Activated CD4-positive, alpha-beta T cell treated with anti-CD3 and anti-CD28 coated beads, Interleukin-2, amount 10 ng/mL, durations not matched to agents 7 days and 5 days (primary cell): Measurements from ENCODE around the gene RBP3. TPM values are rescaled to one million over a fixed set of nuclear protein-coding genes. Genes with fewer than 3 reads are reported as not detected.

Source experiments
- CTCF ChIA-PET: fragments of 350-600 bp; sonication (Branson Sonifier 250); formaldehyde crosslinking; loops from one replicate; lab custom pipeline; 2021; ENCODE audit warnings: antibody characterized with exemption; lab: Charles Lee
- POLR2A ChIA-PET: fragments of 350-600 bp; sonication (Branson Sonifier 250); formaldehyde crosslinking; loops from one replicate; lab custom pipeline; 2021; ENCODE audit warnings: antibody characterized with exemption; lab: Charles Lee
- DNase-seq: peaks from one replicate; pipeline ENCODE4 v3.0.0-alpha.2; 2020
- H3K27ac Mint-ChIP-seq: one replicate; pipeline ENCODE4 v1.8.0; 2021; ENCODE audit warnings: mild to moderate bottlenecking, moderate library complexity, mixed read lengths
- H3K27me3 Mint-ChIP-seq: one replicate; pipeline ENCODE4 v1.8.0; 2021; ENCODE audit warnings: mixed read lengths
- H3K36me3 Mint-ChIP-seq: one replicate; pipeline ENCODE4 v1.8.0; 2021; ENCODE audit warnings: low read depth, mixed read lengths
- H3K4me1 Mint-ChIP-seq: one replicate; pipeline ENCODE4 v1.8.0; 2021; ENCODE audit warnings: mixed read lengths
- H3K4me3 Mint-ChIP-seq: one replicate; pipeline ENCODE4 v1.8.0; 2021; ENCODE audit warnings: mild to moderate bottlenecking, moderate library complexity, mixed read lengths
- H3K9me3 Mint-ChIP-seq: one replicate; pipeline ENCODE4 v1.8.0; 2021; ENCODE audit warnings: mixed read lengths
- total RNA-seq, 2 experiments: library from RNA; stranded (reverse); gene quantifications; one replicate each; pipeline ENCODE4 v1.2.3, GENCODE V29; 2021

The RBP3 gene
- total RNA-seq, 2 experiments from 2014 or later = not detected

DNA sequence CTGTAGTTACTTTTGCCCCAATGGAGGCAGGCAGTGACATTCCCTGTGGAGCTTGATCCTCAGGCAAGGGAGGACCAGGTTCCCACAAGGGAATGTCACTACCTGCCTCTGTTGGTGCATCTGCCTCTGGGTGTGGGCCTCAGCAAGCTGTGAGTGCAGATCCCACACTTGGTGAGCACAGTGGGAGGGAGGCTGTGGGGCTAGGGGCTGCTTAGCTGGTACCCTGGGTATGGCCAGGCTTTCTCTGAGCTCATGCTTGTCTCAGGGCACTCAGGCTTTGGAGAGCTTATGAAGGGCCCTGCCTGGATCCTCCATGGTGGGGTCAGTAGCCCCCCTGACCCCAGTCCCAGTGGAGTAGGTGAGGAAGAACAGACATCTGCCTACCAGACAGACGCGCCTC, 52.1 kb downstream of the RBP3 start:
- CTCF ChIA-PET = interaction anchor here (1.0 kb wide), 1 partner anchor 89 kb away, joined by 4 read pairs; no protein-coding TSS in a partner anchor
- H3K27ac Mint-ChIP-seq = no peak overlapping the region

DNA sequence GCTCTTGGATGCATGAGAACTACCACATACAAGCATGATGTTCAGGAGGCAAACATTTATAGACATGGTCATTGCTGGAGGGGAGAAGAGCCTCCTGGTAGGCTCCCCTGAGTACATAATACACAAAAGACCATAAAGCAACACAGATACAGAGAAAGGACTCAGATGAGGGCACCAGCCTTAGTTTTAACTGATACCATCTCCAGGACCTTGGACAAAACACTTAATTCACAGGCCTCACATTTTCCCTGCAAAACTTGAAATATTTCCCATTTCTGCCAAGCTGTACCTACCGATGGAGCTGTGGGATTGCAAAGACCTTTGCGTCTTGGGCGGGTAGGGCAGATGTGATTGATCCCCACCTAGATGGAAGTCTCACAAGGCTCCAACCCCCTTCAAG, 52.6 kb downstream of the RBP3 start:
- DNase-seq = no peak
- ChIA-PET POLR2A (no interaction called here), CTCF (interaction anchor here (1.0 kb wide), 1 partner anchor 89 kb away, joined by 4 read pairs; no protein-coding TSS in a partner anchor)
- no peaks in the 10 kb centered on the region for H3K9me3 Mint-ChIP-seq
- no peak overlapping the region for H3K4me3 Mint-ChIP-seq
- H3K36me3 Mint-ChIP-seq = no peaks in the 10 kb centered on the region
- peaks cover 3% of the 10 kb centered on the region for H3K4me1 Mint-ChIP-seq
- H3K27ac Mint-ChIP-seq = no peak overlapping the region
- peaks cover 18% of the 10 kb centered on the region for H3K27me3 Mint-ChIP-seq

More for the DNA sequence above, 52.1 kb downstream of the RBP3 start:
- H3K36me3 Mint-ChIP-seq = no peaks in the 10 kb centered on the region
- H3K4me3 Mint-ChIP-seq = no peak overlapping the region
- H3K4me1 Mint-ChIP-seq = peaks cover 3% of the 10 kb centered on the region
- POLR2A ChIA-PET = no interaction called here
- no peaks in the 10 kb centered on the region for H3K9me3 Mint-ChIP-seq
- peaks cover 20% of the 10 kb centered on the region for H3K27me3 Mint-ChIP-seq
- no peak for DNase-seq

DNA sequence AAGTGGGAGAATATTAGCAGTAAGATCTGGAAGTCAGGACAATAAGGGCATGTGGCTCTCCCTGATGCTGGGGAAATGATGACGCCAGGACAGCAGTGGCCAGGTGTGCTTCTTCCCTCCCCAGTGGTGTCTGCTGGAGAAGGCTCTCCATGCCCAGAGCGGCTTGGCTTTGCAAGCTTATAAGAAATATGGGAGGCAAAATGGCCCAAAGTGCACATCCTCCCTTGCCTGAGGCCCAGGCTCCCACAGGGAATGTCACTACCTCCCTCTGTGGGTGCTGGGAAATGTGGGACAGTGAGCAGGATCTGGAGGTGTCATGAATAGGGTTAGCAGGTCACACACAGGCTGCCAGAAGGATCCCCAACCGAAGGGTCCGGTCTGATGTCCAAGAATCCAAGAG, 53.0 kb downstream of the RBP3 start:
- Mint-ChIP-seq H3K27me3 (peaks cover 17% of the 10 kb centered on the region), H3K9me3 (no peaks in the 10 kb centered on the region), H3K36me3 (no peaks in the 10 kb centered on the region), H3K27ac (no peak overlapping the region), H3K4me1 (peaks cover 3% of the 10 kb centered on the region), H3K4me3 (no peak overlapping the region)
- ChIA-PET CTCF (no interaction called here), POLR2A (no interaction called here)
- no peak for DNase-seq

DNA sequence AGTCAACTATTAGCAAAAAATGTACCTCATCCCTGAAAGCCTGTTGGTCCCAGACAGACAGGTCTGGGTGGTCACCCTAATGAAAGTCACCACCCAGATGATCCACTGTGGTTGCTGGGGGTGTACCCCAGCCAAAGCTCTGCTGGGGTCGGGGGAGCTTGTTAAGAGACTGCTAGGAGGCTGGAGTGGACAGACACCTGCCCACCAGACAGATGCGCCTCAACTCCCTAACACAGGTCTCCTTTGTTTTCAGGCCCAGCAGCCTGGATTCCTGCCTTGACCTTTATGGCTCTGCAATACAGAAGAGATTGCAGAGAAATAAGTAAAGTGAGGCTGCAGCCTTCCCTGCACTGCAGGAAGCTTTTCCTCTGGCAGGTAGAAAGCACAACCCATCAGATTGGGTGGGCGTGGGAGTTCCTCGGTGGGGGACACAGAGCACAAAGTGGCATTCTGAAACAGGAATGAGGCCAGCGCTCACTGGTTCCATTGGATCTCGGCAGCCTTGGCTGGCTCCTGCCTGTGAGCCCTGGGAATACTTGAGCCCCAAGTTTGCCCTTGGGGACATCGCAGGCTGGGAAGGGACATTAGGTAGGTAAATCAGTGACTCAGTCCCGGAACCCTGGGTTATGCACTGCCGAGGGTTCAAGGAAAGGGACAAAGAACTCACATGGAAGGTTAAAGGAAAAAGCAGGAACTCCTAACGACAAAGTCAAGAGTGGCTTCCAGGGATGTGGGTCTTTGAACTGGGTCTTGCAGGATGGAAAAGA, 53.9 kb downstream of the RBP3 start:
- no peak overlapping the region for H3K27ac Mint-ChIP-seq
- H3K4me3 Mint-ChIP-seq = no peak overlapping the region

DNA sequence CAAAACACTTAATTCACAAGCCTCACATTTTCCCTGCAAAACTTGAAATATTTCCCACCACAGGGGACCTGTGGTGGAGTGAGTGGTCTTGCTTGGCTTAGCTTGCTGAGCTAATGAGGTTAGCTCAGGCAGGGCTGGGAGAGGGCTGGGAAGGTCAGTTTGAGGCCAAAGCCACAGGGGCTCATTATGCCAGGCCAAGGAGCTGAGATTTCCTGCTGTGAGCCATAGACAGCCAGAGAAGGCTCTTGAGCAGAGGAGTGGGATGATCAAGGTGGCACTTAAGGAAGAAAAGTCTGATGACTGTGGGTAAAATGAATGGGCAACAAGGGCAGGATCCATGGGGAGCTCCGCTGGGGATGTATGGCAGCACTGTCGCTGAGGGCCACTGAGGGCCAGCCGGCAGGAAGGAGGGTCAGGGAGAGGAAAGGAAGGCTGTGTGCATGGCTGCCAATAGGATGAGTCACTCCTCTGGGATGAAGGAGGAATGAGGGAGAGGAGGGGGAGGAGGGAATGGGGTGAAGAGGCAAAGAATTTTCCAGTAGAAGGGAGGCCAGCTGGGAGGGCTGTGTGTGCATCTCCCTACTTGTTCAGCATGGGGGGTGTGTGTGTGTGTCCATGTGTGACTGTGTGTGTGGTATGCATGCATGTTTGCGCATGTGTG, 54.6 kb downstream of the RBP3 start:
- no peak for DNase-seq
- H3K4me3 Mint-ChIP-seq = no peak overlapping the region
- ChIA-PET POLR2A (no interaction called here), CTCF (no interaction called here)
- H3K9me3 Mint-ChIP-seq = no peaks in the 10 kb centered on the region
- peaks cover 8% of the 10 kb centered on the region for H3K27me3 Mint-ChIP-seq
- no peak overlapping the region for H3K27ac Mint-ChIP-seq
- H3K4me1 Mint-ChIP-seq = no peaks in the 10 kb centered on the region
- H3K36me3 Mint-ChIP-seq = no peaks in the 10 kb centered on the region

More for the DNA sequence above, 53.9 kb downstream of the RBP3 start:
- DNase-seq = no peak
- ChIA-PET CTCF (no interaction called here), POLR2A (no interaction called here)
- H3K27me3 Mint-ChIP-seq = peaks cover 9% of the 10 kb centered on the region
- no peaks in the 10 kb centered on the region for H3K4me1 Mint-ChIP-seq
- no peaks in the 10 kb centered on the region for H3K36me3 Mint-ChIP-seq
- no peaks in the 10 kb centered on the region for H3K9me3 Mint-ChIP-seq

DNA sequence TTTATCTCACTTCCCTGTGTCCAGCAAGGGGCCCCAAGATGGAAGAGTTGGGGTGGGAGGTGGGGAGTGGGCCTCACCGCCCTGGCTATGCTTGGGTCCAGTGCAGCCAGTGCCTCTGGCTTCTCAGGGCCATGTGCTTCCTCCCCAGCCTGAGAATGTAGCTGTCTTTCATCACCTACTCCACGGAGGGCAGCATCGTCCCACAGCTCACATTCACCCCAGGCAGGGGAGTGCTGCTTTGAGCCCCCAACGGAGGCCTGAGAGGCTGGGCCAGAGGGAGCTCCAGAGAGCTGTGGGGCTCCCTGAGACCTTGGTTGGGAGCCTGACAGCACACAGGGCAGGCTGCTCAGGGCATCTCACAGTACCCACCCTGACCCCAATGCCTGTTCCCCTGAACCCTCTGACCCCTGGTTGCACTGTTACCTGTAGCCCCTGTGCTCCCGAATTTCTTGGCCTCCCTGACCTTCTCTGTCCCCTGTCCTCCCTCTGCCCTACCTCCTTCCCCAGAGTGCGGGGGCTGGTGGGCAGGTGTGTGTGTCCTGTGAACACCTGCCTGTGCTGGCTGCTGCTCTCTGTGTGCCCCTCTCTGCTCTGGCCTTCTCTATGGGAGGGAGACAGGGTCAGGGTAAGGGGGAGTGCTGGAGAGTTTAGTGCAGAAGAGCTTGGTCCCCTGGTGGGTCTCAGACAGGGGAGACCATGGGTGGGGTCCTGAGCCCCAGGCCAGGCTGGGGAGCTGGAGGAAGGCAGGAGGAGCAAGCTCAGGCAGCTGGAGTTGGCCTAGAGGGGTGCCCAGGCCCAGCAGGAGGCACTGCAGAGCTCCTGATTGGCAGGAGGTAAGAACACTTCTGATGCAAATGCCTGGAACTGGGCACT, 55.5 kb downstream of the RBP3 start:
- no peaks in the 10 kb centered on the region for H3K9me3 Mint-ChIP-seq
- H3K27me3 Mint-ChIP-seq = peaks cover 3% of the 10 kb centered on the region
- no peak overlapping the region for H3K27ac Mint-ChIP-seq
- no peaks in the 10 kb centered on the region for H3K4me1 Mint-ChIP-seq
- no peak for DNase-seq
- H3K4me3 Mint-ChIP-seq = no peak overlapping the region
- POLR2A ChIA-PET = no interaction called here
- CTCF ChIA-PET = no interaction called here
- H3K36me3 Mint-ChIP-seq = no peaks in the 10 kb centered on the region

DNA sequence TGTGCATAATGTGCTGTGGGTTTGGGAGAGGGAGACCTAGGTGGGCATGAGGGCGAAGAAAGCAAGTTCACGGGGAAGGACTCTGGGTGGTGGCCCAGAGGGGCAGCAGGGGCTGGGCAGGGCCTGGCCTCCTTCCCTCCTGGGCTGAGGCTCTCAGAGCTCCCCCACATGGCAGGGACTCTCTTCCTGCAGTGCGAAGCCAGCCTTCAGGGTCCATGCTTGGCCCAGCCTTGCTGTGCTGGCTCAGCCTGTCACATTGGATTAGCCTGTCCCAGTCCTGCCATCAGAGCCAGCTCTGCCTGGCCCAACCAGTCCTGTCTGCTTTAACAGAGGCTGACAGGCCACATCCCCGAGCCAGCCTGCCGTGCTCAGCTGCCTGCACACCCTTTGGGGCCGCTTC, 56.3 kb downstream of the RBP3 start:
- H3K4me1 Mint-ChIP-seq = no peaks in the 10 kb centered on the region
- CTCF ChIA-PET = interaction anchor here (1.5 kb wide), 1 partner anchor 34 kb away, joined by 3 read pairs; no protein-coding TSS in a partner anchor
- H3K9me3 Mint-ChIP-seq = no peaks in the 10 kb centered on the region
- H3K4me3 Mint-ChIP-seq = no peak overlapping the region
- H3K27ac Mint-ChIP-seq = no peak overlapping the region
- no peaks in the 10 kb centered on the region for H3K36me3 Mint-ChIP-seq
- no peaks in the 10 kb centered on the region for H3K27me3 Mint-ChIP-seq
- POLR2A ChIA-PET = no interaction called here
- DNase-seq = no peak

DNA sequence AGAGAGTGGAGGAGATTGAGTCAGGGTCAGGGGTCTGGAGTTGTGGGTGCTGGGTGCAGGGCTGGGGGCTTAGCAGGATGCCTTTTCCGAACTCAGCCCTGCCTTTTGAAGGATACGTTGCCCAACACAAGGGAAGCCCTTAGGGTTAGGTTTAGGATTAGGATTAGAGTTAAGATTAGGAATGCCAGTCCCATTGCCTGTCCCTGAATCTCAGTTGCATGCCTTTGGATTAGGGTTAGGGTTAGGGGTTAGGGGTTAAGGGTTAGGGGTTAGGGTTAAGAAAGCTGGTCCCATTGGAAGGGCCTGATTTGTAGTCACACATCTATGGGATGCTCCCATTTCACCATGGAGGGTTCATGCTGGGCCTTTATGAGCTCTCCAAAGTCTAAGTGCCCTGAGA, 56.8 kb downstream of the RBP3 start:
- no peak for DNase-seq
- POLR2A ChIA-PET = no interaction called here
- H3K9me3 Mint-ChIP-seq = no peaks in the 10 kb centered on the region
- H3K36me3 Mint-ChIP-seq = no peaks in the 10 kb centered on the region
- H3K27ac Mint-ChIP-seq = no peak overlapping the region
- no peaks in the 10 kb centered on the region for H3K4me1 Mint-ChIP-seq
- CTCF ChIA-PET = interaction anchor here (1.5 kb wide), 1 partner anchor 33 kb away, joined by 3 read pairs; no protein-coding TSS in a partner anchor
- no peak overlapping the region for H3K4me3 Mint-ChIP-seq
- no peaks in the 10 kb centered on the region for H3K27me3 Mint-ChIP-seq

DNA sequence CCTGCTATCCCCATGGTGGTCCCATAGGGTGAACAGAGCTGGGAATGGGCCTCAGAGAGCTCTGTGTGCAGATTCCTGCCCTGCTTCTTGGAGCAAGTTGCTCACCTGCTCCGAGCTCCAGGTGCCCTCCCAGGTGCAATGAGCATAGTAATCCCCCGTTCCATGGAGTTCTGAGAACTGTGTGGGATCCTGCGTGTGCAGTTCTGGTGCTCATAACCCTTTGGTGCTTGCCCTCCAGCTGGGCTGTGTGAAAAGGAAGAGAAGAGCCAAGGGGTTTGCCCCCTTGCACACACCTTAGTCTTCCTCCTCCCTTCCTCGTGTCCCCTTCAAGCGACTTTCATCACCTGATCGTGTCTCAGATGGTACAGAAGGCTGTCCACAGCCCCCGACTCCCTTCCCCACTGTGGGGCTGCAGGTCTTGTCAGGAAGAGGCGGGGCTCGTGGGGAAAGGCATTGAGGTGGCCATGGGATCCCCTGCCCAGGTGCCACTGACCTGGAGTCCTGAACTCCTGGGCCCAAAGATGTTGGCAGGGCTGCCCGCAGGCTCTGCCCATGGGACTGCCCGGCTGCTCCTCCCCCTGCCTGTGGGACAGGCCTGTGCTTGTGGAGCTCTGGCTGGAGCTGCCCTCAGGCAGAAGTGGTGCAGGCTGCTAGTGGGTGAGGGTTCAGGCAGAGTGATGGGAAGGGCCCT, 57.8 kb downstream of the RBP3 start:
- H3K27me3 Mint-ChIP-seq = no peaks in the 10 kb centered on the region
- no peak for DNase-seq
- no peaks in the 10 kb centered on the region for H3K36me3 Mint-ChIP-seq
- H3K27ac Mint-ChIP-seq = no peak overlapping the region
- no peak overlapping the region for H3K4me3 Mint-ChIP-seq
- POLR2A ChIA-PET = no interaction called here
- CTCF ChIA-PET = no interaction called here
- H3K9me3 Mint-ChIP-seq = no peaks in the 10 kb centered on the region
- no peaks in the 10 kb centered on the region for H3K4me1 Mint-ChIP-seq

DNA sequence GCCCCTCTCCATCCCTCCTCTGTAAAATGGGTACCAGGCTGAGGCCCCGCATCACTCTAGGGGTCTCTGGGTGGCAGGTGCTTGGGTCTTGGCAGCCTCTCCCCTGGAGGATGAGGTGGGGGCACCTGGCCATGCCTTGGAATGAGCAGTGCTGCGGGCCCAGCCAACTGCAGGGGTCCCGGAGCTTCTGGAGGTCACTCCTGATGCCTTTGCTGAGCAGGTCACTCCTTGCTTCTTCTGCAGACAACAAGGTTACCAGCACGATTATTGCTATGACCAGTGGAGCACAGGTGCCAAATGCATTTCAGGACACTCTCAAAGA, 58.3 kb downstream of the RBP3 start:
- DNase-seq = no peak
- H3K4me1 Mint-ChIP-seq = no peaks in the 10 kb centered on the region
- no peaks in the 10 kb centered on the region for H3K36me3 Mint-ChIP-seq
- H3K9me3 Mint-ChIP-seq = no peaks in the 10 kb centered on the region
- ChIA-PET POLR2A (no interaction called here), CTCF (no interaction called here)
- no peak overlapping the region for H3K4me3 Mint-ChIP-seq
- peak overlapping the region; percentile 36 for H3K27ac Mint-ChIP-seq
- no peaks in the 10 kb centered on the region for H3K27me3 Mint-ChIP-seq

DNA sequence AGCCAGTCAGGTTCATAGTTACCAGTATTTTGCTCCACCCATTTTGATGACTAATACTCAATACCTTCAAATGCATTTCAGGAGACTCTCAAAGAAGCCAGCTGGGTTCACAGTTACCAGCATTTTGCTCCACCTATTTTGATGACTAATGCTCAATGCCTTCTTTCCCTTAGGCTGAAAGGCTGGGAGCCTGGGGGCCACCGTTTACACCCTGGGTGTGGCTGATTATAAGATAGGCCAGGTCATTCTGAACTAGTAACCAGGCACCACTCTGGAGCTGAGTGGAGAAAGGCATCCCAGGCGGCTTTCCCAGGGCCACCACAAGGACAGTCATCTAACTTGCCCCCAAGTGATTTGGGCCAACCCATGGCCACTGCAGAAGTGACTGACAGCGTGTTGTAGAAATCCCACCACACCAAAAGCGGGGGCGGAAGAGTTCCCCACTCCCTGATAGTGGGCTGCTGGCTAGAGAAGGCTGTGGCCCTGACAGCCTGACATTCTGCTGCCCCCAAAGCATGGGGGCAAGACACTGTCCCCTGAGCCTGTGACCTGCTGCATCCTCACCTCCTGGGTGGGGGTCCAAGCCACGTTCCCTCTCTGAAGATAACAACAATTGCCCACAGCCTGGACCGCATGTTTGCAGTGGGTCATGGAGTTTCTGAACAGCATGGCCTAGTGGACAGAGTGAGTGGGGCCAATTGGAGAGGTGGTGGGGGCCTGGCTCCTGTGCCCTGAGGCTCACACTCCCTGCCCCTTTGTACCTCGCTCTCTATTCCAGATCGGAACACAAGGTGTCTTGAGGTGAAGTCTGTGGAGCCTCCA, 58.9 kb downstream of the RBP3 start:
- Mint-ChIP-seq H3K27ac (no peak overlapping the region), H3K36me3 (no peaks in the 10 kb centered on the region), H3K4me3 (no peak overlapping the region), H3K27me3 (no peaks in the 10 kb centered on the region), H3K9me3 (no peaks in the 10 kb centered on the region), H3K4me1 (no peaks in the 10 kb centered on the region)
- no peak for DNase-seq
- ChIA-PET POLR2A (no interaction called here), CTCF (no interaction called here)
